IPS-18c (cell line): Measurements from ENCODE around the gene HMG20A.

Source experiments
- H3K4me3 ChIP-seq: 2 replicates; pipeline ENCODE4 v1.7.0; 2013; ENCODE audit warnings: low read depth, mild to moderate bottlenecking, low read length, moderate library complexity; ENCODE audit not compliant: insufficient read depth
- H3K9me3 ChIP-seq: one replicate; pipeline ENCODE4 v1.6.1; 2013; ENCODE audit warnings: mild to moderate bottlenecking, low read length, moderate library complexity; ENCODE audit not compliant: control insufficient read depth, insufficient read depth

The HMG20A gene

GRCh38 chr15:77532846-77533245, 112.2 kb downstream of the HMG20A start:
- no peaks in the 10 kb centered on the region for H3K9me3 ChIP-seq
- H3K4me3 ChIP-seq, result no peak overlapping the region

- Histone ChIP-seq H3K9me3 (no peaks in the 10 kb centered on the region), H3K4me3 (no peak overlapping the region)
Measured at GRCh38 chr15:77533578-77534430, 113.1 kb downstream of the HMG20A start.
